Right lobe of liver (tissue), 6 donors: ENCODE results near the gene RPS29. TPM values are rescaled to one million over a fixed set of nuclear protein-coding genes. Genes with fewer than 3 reads are reported as not detected.
A peak's percentile ranks its signal among the peaks of the same experiment; 100 is the strongest.

ENCODE experiments used
- ATAC-seq, 4 donors: fragments of 200-7000 bp; cut with Tn5 transposase; one replicate each; pipeline ENCODE4 v1.9.1; 2020; ENCODE audit warnings: mild to moderate bottlenecking in 4 of 4, moderate library complexity in 4 of 4
- DNase-seq, 3 donors: peaks; one replicate each; pipeline ENCODE4 v3.0.0-alpha.2; 2020
- H3K27ac ChIP-seq, 3 donors: fragments of 200-600 bp; one replicate each; pipeline ENCODE4 v1.8.0; 2022
- H3K27me3 ChIP-seq, 2 donors: fragments of 200-600 bp; one replicate each; pipeline ENCODE4 v1.8.0; 2022
- H3K36me3 ChIP-seq, 4 donors: fragments of 200-600 bp; sonication (generic) in 1 of 4; one replicate each; pipeline versions ENCODE4 v1.5.1 to v1.8.0; 2017 to 2022; ENCODE audit warnings: control low read depth in 1 of 4
- H3K4me1 ChIP-seq, 4 donors: fragments of 200-600 bp; sonication (generic) in 1 of 4; one replicate each; pipeline versions ENCODE4 v1.5.1 to v1.8.0; 2017 to 2022; ENCODE audit warnings: control low read depth in 1 of 4
- H3K4me3 ChIP-seq, 3 donors: fragments of 200-600 bp; one replicate each; pipeline ENCODE4 v1.8.0; 2022
- H3K9me3 ChIP-seq, 4 donors: fragments of 200-600 bp; sonication (generic) in 1 of 4; one replicate each; pipeline versions ENCODE4 v1.5.1 to v1.8.0; 2017 to 2022; ENCODE audit warnings: control low read depth in 1 of 4
- POLR2A ChIP-seq: fragments of 450-650 bp; IDR thresholded peaks from one replicate; pipeline ENCODE4 v1.6.1; 2017; ENCODE audit warnings: antibody characterized with exemption, mild to moderate bottlenecking
- WGBS: methylation state at CpG from one replicate; pipeline ENCODE4 v1.1.6; 2018; ENCODE audit warnings: low coverage, low lambda C conversion rate; ENCODE audit not compliant: insufficient coverage; ENCODE audit errors: missing lambda C conversion rate; 5-methylcytosine and 5-hydroxymethylcytosine counted together
- intact Hi-C, 2 donors: fragments of 100-400 bp; cut with DNase I; formaldehyde crosslinking; loops; one replicate each; pipeline versions ENCODE4 v1.11.2 to v1.14.1; 2022
- total RNA-seq, 6 experiments: library from RNA; depleted of rRNA in 2 of 6; stranded (reverse); fragments of >200 nt in 2 of 6; fragmentation: NEBNext Ultra II Directional in 3 of 6; extraction: Animal tissue kit (Norgen Biotek cat#: 25700) in 3 of 6; gene quantifications; one replicate each; pipeline versions ENCODE4 v1.1.0 to v1.2.4, GENCODE V29; 2016 to 2023
- TF ChIP-seq, protein P1 (sequence below), 4 donors: fragments of 200-600 bp in 3 of 4; fragments of 450-650 bp in 1 of 4; IDR thresholded peaks; one replicate each; pipeline versions ENCODE4 v1.5.1 to v1.8.0; 2016 to 2022; ENCODE audit warnings: antibody characterized with exemption in 4 of 4, mild to moderate bottlenecking in 2 of 4
- donor health status: DM: no; HTN: yes; CAD: no.
- donor health status: DM: no; HTN: no; CAD: no.
- donor health status: DM: no; HTN: no; CAD: no.
- donor health status: DM: no; HTN: yes; CAD: no.
- donor health status: DM: no; HTN: yes; CAD: no.

Gene RPS29
- total RNA-seq, 6 experiments from 2014 or later, result 431 to 1,761 (median 531) TPM

DNA sequence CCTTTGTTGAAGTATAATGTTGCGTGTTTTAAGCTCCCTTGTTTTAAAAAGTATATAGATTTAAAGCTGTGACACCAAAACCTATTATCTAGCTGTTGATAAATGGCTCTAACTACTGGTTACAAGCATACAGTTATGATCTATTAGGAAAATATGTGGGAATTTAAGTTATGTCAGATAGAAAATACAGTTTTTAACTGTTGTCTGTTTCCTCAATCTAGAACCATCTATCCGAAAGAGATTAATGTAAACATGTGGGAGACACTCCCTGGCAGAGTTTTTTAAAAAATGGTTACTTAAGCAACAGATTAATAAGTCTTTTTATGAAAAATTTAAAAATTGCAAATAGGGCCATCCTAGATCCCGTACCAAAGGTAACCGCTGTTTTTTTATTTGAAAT is 26.1 kb upstream of the RPS29 start:
- Histone ChIP-seq H3K27ac (no peak overlapping the region), H3K4me1 (no peaks in the 10 kb centered on the region), H3K4me3 (no peak overlapping the region), H3K9me3 (no peaks in the 10 kb centered on the region), H3K27me3 (no peaks in the 10 kb centered on the region), H3K36me3 (no peaks in the 10 kb centered on the region)
- ATAC-seq, result no peak
- DNase-seq, result no peak
- WGBS, result 90% methylated on average over 4 of the region's 4 CpGs
- TF ChIP-seq, protein P1, sequence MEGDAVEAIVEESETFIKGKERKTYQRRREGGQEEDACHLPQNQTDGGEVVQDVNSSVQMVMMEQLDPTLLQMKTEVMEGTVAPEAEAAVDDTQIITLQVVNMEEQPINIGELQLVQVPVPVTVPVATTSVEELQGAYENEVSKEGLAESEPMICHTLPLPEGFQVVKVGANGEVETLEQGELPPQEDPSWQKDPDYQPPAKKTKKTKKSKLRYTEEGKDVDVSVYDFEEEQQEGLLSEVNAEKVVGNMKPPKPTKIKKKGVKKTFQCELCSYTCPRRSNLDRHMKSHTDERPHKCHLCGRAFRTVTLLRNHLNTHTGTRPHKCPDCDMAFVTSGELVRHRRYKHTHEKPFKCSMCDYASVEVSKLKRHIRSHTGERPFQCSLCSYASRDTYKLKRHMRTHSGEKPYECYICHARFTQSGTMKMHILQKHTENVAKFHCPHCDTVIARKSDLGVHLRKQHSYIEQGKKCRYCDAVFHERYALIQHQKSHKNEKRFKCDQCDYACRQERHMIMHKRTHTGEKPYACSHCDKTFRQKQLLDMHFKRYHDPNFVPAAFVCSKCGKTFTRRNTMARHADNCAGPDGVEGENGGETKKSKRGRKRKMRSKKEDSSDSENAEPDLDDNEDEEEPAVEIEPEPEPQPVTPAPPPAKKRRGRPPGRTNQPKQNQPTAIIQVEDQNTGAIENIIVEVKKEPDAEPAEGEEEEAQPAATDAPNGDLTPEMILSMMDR (IDR thresholded peaks at IDR 0.05), result no peak
- TF ChIP-seq POLR2A, result no peak
- intact Hi-C loops, result no loop called here

DNA sequence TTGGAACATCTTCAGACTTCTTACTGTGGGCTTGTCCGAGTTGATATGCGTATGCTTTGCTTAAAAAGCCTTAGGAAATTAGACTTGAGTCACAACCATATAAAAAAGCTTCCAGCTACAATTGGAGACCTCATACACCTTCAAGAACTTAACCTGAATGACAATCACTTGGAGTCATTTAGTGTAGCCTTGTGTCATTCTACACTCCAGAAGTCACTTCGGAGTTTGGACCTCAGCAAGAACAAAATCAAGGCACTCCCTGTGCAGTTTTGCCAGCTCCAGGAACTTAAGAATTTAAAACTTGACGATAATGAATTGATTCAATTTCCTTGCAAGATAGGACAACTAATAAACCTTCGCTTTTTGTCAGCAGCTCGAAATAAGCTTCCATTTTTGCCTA is 21.4 kb upstream of the RPS29 start:
- Histone ChIP-seq H3K4me1 (no peaks in the 10 kb centered on the region), H3K4me3 (no peak overlapping the region), H3K27me3 (no peaks in the 10 kb centered on the region), H3K9me3 (no peaks in the 10 kb centered on the region), H3K27ac (no peak overlapping the region), H3K36me3 (no peaks in the 10 kb centered on the region)
- 95% methylated on average over 6 of the region's 6 CpGs for WGBS
- TF ChIP-seq POLR2A, result no peak
- TF ChIP-seq, protein P1 (IDR thresholded peaks at IDR 0.05), result no peak
- DNase-seq, result no peak
- ATAC-seq, result no peak
- intact Hi-C loops, result no loop called here

DNA sequence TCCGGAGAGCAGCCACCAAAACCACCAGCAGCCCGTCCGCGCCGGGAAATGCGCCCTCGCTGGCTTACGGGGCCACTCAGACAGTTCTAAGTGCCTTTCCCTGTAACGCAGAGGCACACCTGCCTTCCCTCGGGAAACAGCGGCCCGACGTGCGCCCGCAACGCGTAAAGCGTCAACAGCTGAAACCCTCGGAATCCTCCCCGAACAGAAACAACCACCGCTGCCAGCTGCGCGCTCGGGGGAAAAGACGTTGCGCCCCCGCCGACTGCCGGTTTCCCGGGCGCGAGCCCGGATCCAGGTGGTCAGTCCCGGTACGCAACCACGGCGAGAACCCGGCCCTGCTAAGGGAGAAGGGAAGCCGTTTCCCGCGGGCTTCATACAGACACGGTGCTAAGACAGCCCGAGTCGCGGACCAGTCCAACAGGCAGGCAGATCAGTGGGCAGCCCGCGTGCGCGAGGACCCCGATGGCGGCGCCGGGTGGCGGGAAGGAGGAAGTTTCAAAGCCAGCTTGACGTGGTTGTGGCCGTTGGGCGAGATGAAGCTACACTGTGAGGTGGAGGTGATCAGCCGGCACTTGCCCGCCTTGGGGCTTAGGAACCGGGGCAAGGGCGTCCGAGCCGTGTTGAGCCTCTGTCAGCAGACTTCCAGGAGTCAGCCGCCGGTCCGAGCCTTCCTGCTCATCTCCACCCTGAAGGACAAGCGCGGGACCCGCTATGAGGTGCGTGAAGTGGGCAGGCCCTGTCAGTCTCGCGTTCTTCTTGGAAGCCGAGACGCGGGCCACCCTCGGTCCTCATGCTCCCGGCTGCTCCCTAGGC is 12.5 kb upstream of the RPS29 start, which contains the start of gene LRR1:
TSS of gene LRR1 (plus strand) at position 456 of the 816 bp plus-strand sequence. CDS start at position 537, 81 bp downstream.
- Histone ChIP-seq H3K4me1 (peaks cover 0 to 22% (median 7%) of the 10 kb centered on the region in 4 donors), H3K36me3 (no peaks in the 10 kb centered on the region), H3K27me3 (no peaks in the 10 kb centered on the region), H3K4me3 (peak within 1 kb of the TSS; percentile 72 to 88 (median 75)), H3K27ac (peak within 1 kb of the TSS; percentile 93 to 97 (median 95)), H3K9me3 (no peaks in the 10 kb centered on the region)
- 0% methylated on average over 41 of the region's 77 CpGs for WGBS
- intact Hi-C loops, result no loop called here
- ATAC-seq (peak; percentile 75 to 87 (median 78)), DNase-seq (peak; percentile 89 to 92 (median 90))
- TF ChIP-seq, protein P1 (IDR thresholded peaks at IDR 0.05), result peak in 1 of 4 donors; percentile 5
- TF ChIP-seq POLR2A, result peak; percentile 71

DNA sequence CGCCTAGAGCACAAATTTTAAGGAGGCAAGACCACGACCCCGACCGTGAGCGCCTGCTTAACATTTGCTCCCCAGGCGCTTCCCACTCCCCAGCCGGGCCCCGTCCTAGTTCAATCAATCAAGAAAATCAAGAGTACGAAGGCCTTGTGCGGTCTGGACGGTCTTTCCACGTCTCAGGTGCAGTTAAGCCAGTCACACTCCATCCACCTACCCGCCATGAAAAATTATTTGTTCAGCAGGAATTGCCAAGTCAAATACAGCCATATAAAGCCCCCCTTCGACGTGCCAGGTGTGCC is 12.0 kb upstream of the RPS29 start:
- H3K27me3 ChIP-seq, result no peaks in the 10 kb centered on the region
- intact Hi-C loops, result no loop called here
- peak overlapping the region; percentile 93 to 97 (median 95) for H3K27ac ChIP-seq
- TF ChIP-seq POLR2A, result no peak
- TF ChIP-seq, protein P1 (IDR thresholded peaks at IDR 0.05), result no peak
- DNase-seq, result peak in 1 of 3 donors; percentile 65
- peak; percentile 10 to 22 (median 11) for ATAC-seq
- 0% methylated on average over 15 of the region's 15 CpGs for WGBS
- H3K36me3 ChIP-seq, result no peaks in the 10 kb centered on the region
- peaks cover 0 to 24% (median 7%) of the 10 kb centered on the region in 4 donors for H3K4me1 ChIP-seq
- peak overlapping the region; percentile 72 to 88 (median 75) for H3K4me3 ChIP-seq
- no peaks in the 10 kb centered on the region for H3K9me3 ChIP-seq
